Limb (tissue), 2 donors: Measurements from ENCODE around the gene ENTREP3.

Experiments
- DNase-seq, 2 donors: peaks; one replicate each; pipeline ENCODE4 v3.0.0-alpha.2; 2016; ENCODE audit errors: extremely low spot score in 2 of 2

The ENTREP3 gene

DNA sequence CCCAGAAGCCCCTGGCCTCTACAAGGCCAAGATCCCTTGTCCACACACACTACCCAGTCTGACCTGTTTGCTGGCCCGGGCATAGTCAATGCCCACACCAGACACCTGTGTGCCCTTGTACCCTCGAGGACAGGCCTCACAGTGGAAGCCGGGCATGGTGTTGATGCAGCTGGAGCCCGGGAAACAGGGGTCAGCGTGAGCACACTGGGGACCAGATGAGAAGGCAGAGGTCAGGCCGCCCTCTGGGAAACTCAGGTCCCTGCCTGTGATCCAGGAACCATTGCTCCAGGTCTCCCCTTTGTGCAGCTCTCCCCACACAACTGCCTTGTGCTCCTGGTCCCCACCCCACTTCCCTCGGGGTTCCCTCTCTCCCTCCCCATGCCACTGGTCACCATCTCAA is 53.1 kb downstream of the ENTREP3 start:
- no peak for DNase-seq

- no peak for DNase-seq
Observed at GRCh38 chr1:155200920-155201319, 54.4 kb downstream of the ENTREP3 start.

DNA sequence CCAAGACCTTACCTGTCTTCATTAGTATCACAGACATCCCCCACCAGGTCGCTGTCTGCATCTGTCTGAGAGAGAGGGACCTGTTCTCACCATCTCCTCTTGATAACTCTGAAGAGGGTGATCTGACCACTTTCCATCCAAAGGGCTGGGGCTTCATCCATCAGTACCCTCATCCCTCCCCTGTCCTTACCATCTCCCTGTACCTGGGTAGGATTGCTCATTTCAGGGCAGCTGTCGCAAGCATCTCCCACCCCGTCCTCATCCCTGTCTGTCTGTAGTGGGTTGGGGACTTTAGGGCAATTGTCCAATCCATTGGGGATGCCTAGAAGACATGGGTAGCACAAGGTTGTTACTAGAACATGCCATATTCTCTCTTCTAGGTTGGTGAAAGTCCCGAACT is 55.5 kb downstream of the ENTREP3 start:
- DNase-seq: no peak

GRCh38 chr1:155198547-155198906 is 56.8 kb downstream of the ENTREP3 start:
- DNase-seq: no peak

DNA sequence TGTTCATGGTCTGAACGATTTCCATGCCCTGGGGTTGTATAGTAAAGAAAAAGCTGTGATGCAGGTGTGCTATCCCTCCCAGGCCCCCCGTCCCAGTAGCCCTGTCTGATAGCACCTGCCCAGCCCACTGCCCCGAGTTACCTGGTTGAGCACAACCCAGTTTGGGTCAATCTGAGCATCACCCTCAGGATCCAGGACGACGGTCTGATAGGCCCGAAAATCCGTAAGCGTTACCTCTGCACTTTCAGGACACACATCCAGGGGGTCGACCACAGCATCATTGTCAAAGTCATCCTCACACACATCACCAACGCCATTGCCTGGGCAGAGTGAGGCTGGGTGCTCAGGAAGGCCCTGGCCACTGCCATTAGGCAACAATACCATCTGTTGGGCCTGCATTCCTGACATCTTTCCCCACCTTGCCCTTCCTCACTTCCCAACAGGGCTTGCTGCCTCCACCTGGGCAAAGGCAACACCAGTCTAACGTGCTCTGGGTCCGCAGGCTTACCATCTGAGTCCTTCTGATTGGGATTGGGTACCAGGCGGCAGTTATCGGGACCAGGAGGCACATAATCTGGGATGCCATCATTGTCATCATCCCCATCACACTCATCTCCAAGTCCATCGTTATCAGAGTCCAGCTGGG is 57.3 kb downstream of the ENTREP3 start:
- DNase-seq: no peak
